ENCODE measurements around the gene HABP2.

The HABP2 gene

DNA sequence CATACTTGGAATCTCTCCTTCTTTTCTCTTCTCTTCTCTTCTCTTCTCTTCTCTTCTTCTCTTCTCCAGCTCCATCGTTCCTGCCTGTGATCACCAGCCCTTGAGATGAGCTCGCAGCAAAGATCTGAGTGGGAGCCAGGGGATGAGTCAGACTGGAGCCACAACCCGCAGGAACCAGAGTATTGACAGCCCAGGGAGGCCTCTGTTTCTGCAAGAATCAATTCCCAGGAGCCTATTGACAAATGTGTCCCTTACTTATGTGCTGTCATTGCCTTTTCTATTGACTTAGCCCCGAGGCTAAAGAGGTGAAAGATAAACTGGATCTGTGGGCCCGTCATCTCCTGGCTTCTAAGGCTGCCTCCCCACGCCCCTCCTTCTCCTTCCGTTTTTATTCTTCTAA, 13.1 kb upstream of the HABP2 start:
- Histone ChIP-seq H2AFZ (ENCODE audit: low read depth, low read length, severe bottlenecking) (no peak overlapping the region), H3K4me2 (ENCODE audit: low read depth, low read length, poor library complexity, severe bottlenecking) (no peak overlapping the region), H3K27me3 (ENCODE audit: low read length) (no peaks in the 10 kb centered on the region)

DNA sequence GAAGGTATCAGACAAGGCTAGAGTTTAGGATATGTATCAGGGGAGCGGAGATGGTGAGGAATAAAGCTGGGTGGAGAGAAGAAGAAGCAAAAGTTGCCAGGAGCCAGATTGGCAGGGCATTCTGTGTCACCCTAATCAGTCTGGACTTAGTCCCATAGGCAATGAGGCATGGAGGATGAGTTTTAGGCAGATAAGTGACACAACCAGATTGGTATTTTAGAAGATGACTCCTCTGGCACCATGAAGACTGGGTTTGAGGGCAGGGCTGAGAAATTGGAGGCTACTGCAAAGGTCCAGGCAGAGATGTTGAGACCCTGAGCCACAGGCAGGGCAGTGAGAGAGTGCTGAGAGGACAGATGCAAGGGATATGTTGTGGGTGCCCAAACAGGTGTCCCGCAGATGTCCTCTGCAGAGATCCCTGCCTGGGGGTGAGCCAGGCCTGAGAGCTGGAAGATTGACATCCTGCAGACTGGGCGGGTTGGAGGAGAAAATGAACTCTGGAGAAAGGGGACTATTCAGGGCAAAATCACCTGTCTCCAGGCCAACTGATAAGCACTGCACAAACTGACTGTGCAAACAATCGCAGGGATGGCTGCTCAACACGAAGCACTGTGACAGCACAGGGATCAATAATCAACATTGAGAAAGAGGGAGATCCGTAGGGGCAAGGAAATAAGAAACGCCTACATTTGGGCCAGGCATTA, 11.9 kb upstream of the HABP2 start:
- H3K27ac ChIP-seq (ENCODE audit: low read depth, low read length), result no peak overlapping the region
- H2AFZ ChIP-seq (ENCODE audit: low read depth, low read length, severe bottlenecking), result no peak overlapping the region
- no peak for TF ChIP-seq EZH2phosphoT487 (conservative IDR thresholded peaks at IDR 0.05; ENCODE audit: low read length)
- TF ChIP-seq, protein P1, sequence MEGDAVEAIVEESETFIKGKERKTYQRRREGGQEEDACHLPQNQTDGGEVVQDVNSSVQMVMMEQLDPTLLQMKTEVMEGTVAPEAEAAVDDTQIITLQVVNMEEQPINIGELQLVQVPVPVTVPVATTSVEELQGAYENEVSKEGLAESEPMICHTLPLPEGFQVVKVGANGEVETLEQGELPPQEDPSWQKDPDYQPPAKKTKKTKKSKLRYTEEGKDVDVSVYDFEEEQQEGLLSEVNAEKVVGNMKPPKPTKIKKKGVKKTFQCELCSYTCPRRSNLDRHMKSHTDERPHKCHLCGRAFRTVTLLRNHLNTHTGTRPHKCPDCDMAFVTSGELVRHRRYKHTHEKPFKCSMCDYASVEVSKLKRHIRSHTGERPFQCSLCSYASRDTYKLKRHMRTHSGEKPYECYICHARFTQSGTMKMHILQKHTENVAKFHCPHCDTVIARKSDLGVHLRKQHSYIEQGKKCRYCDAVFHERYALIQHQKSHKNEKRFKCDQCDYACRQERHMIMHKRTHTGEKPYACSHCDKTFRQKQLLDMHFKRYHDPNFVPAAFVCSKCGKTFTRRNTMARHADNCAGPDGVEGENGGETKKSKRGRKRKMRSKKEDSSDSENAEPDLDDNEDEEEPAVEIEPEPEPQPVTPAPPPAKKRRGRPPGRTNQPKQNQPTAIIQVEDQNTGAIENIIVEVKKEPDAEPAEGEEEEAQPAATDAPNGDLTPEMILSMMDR (IDR thresholded peaks at IDR 0.05; ENCODE audit: insufficient read depth, low read length, poor library complexity, severe bottlenecking), result no peak
- H3F3A ChIP-seq (ENCODE audit: insufficient read depth), result no peaks in the 10 kb centered on the region
- H3K79me2 ChIP-seq (ENCODE audit: insufficient read depth, low read length), result no peaks in the 10 kb centered on the region
- no peaks in the 10 kb centered on the region for H3K36me3 ChIP-seq (ENCODE audit: low read length)
- H3K27me3 ChIP-seq (ENCODE audit: low read length), result no peaks in the 10 kb centered on the region
- H3K4me2 ChIP-seq (ENCODE audit: low read depth, low read length, poor library complexity, severe bottlenecking), result no peak overlapping the region
- no peaks in the 10 kb centered on the region for H3K9me3 ChIP-seq (ENCODE audit: insufficient read depth, low read length)
- no peak overlapping the region for H3K9ac ChIP-seq (ENCODE audit: low read length)
- H3K4me3 ChIP-seq (ENCODE audit: insufficient read depth, low read length, poor library complexity, severe bottlenecking), result no peak overlapping the region
- H3K9me2 ChIP-seq (replicated peaks; ENCODE audit: insufficient read depth, low read length), result no peaks in the 10 kb centered on the region
- no peaks in the 10 kb centered on the region for H4K20me1 ChIP-seq (ENCODE audit: low read depth, low read length)

More for the DNA sequence above, 13.1 kb upstream of the HABP2 start:
- Histone ChIP-seq H4K20me1 (ENCODE audit: low read depth, low read length) (no peaks in the 10 kb centered on the region), H3K9ac (ENCODE audit: low read length) (no peak overlapping the region), H3K27ac (ENCODE audit: low read depth, low read length) (no peak overlapping the region), H3K9me3 (ENCODE audit: insufficient read depth, low read length) (no peaks in the 10 kb centered on the region), H3K79me2 (ENCODE audit: insufficient read depth, low read length) (no peaks in the 10 kb centered on the region), H3K36me3 (ENCODE audit: low read length) (no peaks in the 10 kb centered on the region), H3K9me2 (replicated peaks; ENCODE audit: insufficient read depth, low read length) (no peaks in the 10 kb centered on the region), H3K4me3 (ENCODE audit: insufficient read depth, low read length, poor library complexity, severe bottlenecking) (no peak overlapping the region), H3F3A (ENCODE audit: insufficient read depth) (no peaks in the 10 kb centered on the region)
- no peak for TF ChIP-seq EZH2phosphoT487 (conservative IDR thresholded peaks at IDR 0.05; ENCODE audit: low read length)

DNA sequence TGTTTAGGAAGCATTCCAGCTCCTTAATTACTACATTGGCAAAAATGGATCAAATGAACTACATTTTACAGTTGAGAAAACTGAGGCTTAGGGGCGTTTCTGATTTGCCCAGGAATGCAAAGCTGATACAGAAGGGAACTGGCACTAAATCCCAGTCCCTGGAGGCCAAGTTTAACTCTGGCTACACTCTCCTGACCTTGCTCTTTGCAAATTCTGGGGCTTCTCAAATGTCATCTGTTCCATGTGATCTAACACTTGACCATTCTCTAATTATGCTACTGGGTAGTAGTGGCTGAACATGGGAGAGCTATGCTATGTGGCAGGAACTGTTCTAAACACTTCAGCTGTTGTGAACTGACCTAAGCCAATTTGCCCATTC, 11.3 kb upstream of the HABP2 start:
- H3K9ac ChIP-seq (ENCODE audit: low read length), result no peak overlapping the region
- H3K4me2 ChIP-seq (ENCODE audit: low read depth, low read length, poor library complexity, severe bottlenecking), result no peak overlapping the region
- H3K9me3 ChIP-seq (ENCODE audit: insufficient read depth, low read length), result no peaks in the 10 kb centered on the region

More for the DNA sequence above, 11.3 kb upstream of the HABP2 start:
- H2AFZ ChIP-seq (ENCODE audit: low read depth, low read length, severe bottlenecking), result no peak overlapping the region
- no peaks in the 10 kb centered on the region for H3K36me3 ChIP-seq (ENCODE audit: low read length)
- H3K79me2 ChIP-seq (ENCODE audit: insufficient read depth, low read length), result no peaks in the 10 kb centered on the region
- no peaks in the 10 kb centered on the region for H4K20me1 ChIP-seq (ENCODE audit: low read depth, low read length)
- H3K27ac ChIP-seq (ENCODE audit: low read depth, low read length), result no peak overlapping the region
- H3K4me3 ChIP-seq (ENCODE audit: insufficient read depth, low read length, poor library complexity, severe bottlenecking), result no peak overlapping the region
- H3F3A ChIP-seq (ENCODE audit: insufficient read depth), result no peaks in the 10 kb centered on the region
- H3K9me2 ChIP-seq (replicated peaks; ENCODE audit: insufficient read depth, low read length), result no peaks in the 10 kb centered on the region
- TF ChIP-seq EZH2phosphoT487 (conservative IDR thresholded peaks at IDR 0.05; ENCODE audit: low read length), result no peak
- TF ChIP-seq, protein P1 (IDR thresholded peaks at IDR 0.05; ENCODE audit: insufficient read depth, low read length, poor library complexity, severe bottlenecking), result no peak
- no peaks in the 10 kb centered on the region for H3K27me3 ChIP-seq (ENCODE audit: low read length)
